Central memory CD8-positive, alpha-beta T cell (primary cell): ENCODE measurements around the gene COG5.

Source experiments
- ATAC-seq: fragments of 150-1000 bp; cut with Tn5 transposase; replicated peaks from 2 replicates; pipeline ENCODE4 v1.10.0; 2022; ENCODE audit warnings: mild to moderate bottlenecking, moderate FRiP score, moderate number of reproducible peaks; ENCODE audit not compliant: poor library complexity, severe bottlenecking; ENCODE audit errors: extremely low read depth
- DNase-seq, 2 donors: peaks; one replicate each; pipeline ENCODE4 v3.0.0; 2021; ENCODE audit warnings: low spot score in 2 of 2
- H3K27ac Mint-ChIP-seq: one replicate; pipeline ENCODE4 v1.8.0; 2022; ENCODE audit warnings: low read depth, mild to moderate bottlenecking, moderate library complexity, mixed read lengths
- H3K27me3 Mint-ChIP-seq: one replicate; pipeline ENCODE4 v1.8.0; 2022; ENCODE audit warnings: mixed read lengths
- H3K36me3 Mint-ChIP-seq: one replicate; pipeline ENCODE4 v1.8.0; 2022; ENCODE audit warnings: mild to moderate bottlenecking, moderate library complexity, mixed read lengths; ENCODE audit not compliant: insufficient read depth
- H3K4me1 Mint-ChIP-seq: one replicate; pipeline ENCODE4 v1.8.0; 2022; ENCODE audit warnings: mixed read lengths
- H3K4me3 Mint-ChIP-seq: one replicate; pipeline ENCODE4 v1.8.0; 2022; ENCODE audit warnings: mild to moderate bottlenecking, moderate library complexity, mixed read lengths
- H3K9me3 Mint-ChIP-seq: one replicate; pipeline ENCODE4 v1.8.0; 2022; ENCODE audit warnings: mixed read lengths

The COG5 gene

DNA sequence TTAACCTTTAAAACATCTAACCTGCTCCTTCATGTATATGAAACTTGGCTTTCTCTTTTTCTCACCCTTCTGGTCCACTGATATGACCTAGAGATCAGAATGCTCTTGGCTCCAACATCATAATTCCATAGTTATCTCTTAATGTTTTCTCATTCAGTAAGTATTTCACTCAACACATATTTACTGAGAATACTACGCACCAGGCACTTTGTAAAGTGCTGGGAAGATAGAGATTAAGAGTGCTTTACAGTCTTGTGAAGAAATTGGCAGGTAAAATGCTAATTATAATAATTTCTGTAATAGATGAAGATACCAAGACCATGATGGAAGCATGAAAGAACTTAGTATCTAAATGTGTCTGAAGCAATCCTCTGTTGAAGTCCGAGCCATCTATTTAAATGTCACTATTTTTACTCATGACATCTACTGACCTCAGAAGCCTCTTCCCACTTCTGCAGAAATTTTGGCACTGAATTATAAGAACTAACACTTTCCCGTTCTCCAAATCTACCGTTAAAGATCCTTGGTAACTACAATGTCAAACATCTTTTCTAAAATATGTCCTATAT is 278.7 kb downstream of the COG5 start:
- H3K4me1 Mint-ChIP-seq = no peaks in the 10 kb centered on the region
- H3K27me3 Mint-ChIP-seq = no peaks in the 10 kb centered on the region
- DNase-seq (no peak), ATAC-seq (no peak)
- peaks cover 8% of the 10 kb centered on the region for H3K36me3 Mint-ChIP-seq
- no peaks in the 10 kb centered on the region for H3K9me3 Mint-ChIP-seq
- no peak overlapping the region for H3K4me3 Mint-ChIP-seq
- H3K27ac Mint-ChIP-seq = no peak overlapping the region

DNA sequence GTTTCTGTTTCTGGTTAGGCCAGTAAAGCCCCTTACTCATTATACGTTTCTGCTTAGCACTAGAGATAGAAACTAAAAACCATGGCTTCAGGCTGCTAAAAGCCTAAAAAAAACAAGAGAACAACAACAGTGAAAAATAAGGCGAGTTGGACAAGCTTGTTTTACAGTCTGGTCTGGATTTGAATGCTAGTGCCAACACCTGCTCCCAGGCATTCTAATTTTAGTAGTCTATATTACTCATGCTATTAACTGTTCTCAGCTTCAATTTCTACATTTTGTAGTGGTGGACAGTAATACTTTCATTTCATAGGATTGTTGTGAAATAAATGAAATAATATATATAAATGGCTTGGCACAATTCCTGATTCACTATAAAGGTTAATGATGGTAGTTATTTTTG is 286.4 kb downstream of the COG5 start:
- H3K27ac Mint-ChIP-seq = no peak overlapping the region
- no peak for ATAC-seq
- H3K27me3 Mint-ChIP-seq = no peaks in the 10 kb centered on the region
- H3K9me3 Mint-ChIP-seq = no peaks in the 10 kb centered on the region
- H3K36me3 Mint-ChIP-seq = peaks cover 2% of the 10 kb centered on the region
- no peak for DNase-seq
- no peak overlapping the region for H3K4me3 Mint-ChIP-seq
- H3K4me1 Mint-ChIP-seq = no peaks in the 10 kb centered on the region

DNA sequence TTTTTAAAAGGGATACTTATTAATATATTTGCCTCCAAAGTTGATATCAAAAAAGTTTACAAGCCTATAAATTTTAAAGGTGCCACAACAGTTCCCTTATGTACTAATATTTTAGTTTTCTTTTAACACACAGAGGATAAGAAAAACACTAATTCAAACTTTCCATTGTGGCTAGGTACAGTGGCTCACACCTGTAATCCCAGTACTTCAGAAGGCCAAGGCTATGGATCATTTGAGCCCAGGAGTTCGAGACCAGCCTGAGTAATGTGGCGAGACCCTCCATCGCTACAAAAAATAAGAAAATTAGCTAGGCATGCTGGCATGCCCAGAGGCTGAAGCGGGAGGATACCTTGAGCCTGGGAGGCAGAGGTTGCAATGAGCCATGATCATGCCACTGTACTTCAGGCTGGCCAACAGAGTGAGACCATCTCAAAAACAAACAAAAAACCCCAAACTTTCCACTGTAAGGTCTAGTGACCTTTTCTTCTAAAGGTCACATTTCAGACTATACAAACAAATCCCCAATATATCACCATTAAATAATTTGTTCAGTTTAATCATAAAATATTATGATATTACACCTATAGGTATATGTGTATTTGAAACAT is 287.4 kb downstream of the COG5 start:
- Mint-ChIP-seq H3K36me3 (peaks cover 2% of the 10 kb centered on the region), H3K27ac (no peak overlapping the region), H3K27me3 (no peaks in the 10 kb centered on the region), H3K9me3 (no peaks in the 10 kb centered on the region), H3K4me3 (no peak overlapping the region), H3K4me1 (no peaks in the 10 kb centered on the region)
- DNase-seq (no peak), ATAC-seq (no peak)

DNA sequence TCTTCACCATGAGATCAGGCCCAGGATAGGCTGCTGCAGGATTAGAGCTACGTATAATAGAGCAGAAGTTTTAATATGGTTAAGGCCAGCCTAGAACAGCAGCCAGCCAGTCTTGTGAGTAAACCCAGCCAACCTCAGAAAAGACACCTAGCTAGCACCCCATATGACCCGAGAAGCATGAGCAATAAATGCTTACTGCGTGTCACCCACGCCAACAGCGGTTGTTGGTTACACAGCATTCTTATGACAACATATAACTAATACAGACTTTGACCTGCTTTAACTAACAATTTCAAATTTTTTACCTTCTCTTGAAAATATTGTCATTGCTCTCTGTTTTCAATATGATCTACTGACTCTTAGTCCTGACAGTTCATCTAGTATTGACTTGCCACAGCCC is 289.2 kb downstream of the COG5 start:
- ATAC-seq (no peak), DNase-seq (no peak)
- H3K9me3 Mint-ChIP-seq = no peaks in the 10 kb centered on the region
- H3K27ac Mint-ChIP-seq = no peak overlapping the region
- H3K27me3 Mint-ChIP-seq = no peaks in the 10 kb centered on the region
- peaks cover 6% of the 10 kb centered on the region for H3K36me3 Mint-ChIP-seq
- no peaks in the 10 kb centered on the region for H3K4me1 Mint-ChIP-seq
- H3K4me3 Mint-ChIP-seq = no peak overlapping the region

DNA sequence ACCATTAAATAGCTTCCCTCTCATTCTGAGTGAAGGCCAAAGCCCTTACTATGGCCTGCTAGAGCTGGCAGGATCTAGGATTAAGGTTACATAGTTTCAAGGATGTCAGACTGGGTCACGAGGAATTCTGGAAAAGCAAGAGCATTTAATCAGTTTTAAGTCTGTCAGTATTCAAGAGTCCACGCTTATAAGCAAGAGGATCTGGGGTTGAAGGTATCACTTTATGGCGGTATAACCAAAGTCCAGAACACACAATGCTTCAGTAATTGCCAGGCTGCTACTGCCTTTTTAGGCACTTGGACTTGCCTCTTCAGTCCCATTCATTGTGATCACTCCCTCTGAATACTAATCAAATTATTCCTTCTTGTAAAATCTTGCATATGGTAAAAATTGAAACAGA is 293.9 kb downstream of the COG5 start:
- DNase-seq (no peak), ATAC-seq (no peak)
- Mint-ChIP-seq H3K27ac (no peak overlapping the region), H3K9me3 (no peaks in the 10 kb centered on the region), H3K4me1 (no peaks in the 10 kb centered on the region), H3K36me3 (peaks cover 6% of the 10 kb centered on the region), H3K27me3 (no peaks in the 10 kb centered on the region), H3K4me3 (no peak overlapping the region)

DNA sequence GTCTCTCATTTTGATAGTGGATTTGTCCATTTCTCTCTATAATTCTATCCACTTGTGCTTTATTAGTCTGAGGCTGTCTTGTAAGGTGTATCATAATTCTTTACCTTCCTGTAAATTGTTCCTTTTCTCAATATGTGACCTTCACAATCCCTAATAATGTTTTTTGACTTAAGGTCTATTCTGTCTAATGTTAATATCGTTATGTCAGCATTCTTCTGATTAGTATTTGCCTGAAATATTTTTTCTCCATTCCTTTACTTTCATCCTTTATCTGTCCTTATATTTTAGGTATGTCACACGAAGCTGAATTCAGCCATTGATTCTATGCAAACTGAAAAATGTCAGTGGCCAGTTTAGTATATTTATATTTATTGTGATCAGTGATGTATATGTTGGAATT is 295.1 kb downstream of the COG5 start:
- no peaks in the 10 kb centered on the region for H3K4me1 Mint-ChIP-seq
- H3K4me3 Mint-ChIP-seq = no peak overlapping the region
- ATAC-seq (no peak), DNase-seq (no peak)
- H3K9me3 Mint-ChIP-seq = no peaks in the 10 kb centered on the region
- H3K36me3 Mint-ChIP-seq = peaks cover 6% of the 10 kb centered on the region
- H3K27me3 Mint-ChIP-seq = no peaks in the 10 kb centered on the region
- no peak overlapping the region for H3K27ac Mint-ChIP-seq

DNA sequence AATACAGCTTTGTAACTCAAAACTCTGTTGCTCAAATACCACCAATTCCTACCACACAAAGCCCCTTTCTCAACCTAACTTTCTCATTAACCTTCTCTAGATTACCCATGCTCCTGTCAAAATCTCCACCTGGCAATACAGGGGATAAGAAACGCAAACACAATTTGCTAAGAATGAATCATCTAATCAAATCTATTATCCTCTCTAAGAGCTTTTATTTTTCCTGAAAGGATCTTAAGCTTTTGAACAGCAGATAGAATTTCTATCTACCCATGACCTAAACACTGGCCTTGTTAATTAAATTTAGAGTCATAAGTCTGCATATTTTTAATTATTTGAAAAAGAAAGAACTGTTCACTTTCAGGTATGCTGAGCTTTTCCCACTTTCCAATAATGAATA is 296.6 kb downstream of the COG5 start:
- Mint-ChIP-seq H3K4me1 (no peaks in the 10 kb centered on the region), H3K4me3 (no peak overlapping the region), H3K27me3 (no peaks in the 10 kb centered on the region), H3K27ac (no peak overlapping the region), H3K36me3 (peaks cover 4% of the 10 kb centered on the region), H3K9me3 (no peaks in the 10 kb centered on the region)
- DNase-seq = no peak
- ATAC-seq = no peak

DNA sequence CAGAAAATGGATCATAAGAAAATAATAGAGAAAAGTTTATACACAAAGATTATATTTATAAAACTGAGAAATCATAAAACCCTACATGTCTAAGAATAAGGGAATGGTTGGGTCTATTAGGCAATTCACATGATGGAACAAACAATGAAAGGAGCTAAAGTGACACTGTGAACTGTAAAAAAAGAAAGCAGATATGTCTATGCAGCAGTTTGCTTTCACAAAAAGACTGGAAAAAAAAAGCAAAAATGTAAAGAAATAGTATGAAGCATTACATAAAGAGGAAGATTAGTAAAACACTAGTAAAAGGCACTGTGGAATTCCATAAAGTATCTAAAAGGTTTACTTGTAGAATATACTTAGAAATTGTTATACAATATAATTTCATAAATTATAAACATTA is 299.0 kb downstream of the COG5 start:
- no peak overlapping the region for H3K4me3 Mint-ChIP-seq
- DNase-seq (no peak), ATAC-seq (no peak)
- no peaks in the 10 kb centered on the region for H3K4me1 Mint-ChIP-seq
- no peaks in the 10 kb centered on the region for H3K27me3 Mint-ChIP-seq
- H3K9me3 Mint-ChIP-seq = no peaks in the 10 kb centered on the region
- H3K27ac Mint-ChIP-seq = no peak overlapping the region
- peaks cover 5% of the 10 kb centered on the region for H3K36me3 Mint-ChIP-seq

DNA sequence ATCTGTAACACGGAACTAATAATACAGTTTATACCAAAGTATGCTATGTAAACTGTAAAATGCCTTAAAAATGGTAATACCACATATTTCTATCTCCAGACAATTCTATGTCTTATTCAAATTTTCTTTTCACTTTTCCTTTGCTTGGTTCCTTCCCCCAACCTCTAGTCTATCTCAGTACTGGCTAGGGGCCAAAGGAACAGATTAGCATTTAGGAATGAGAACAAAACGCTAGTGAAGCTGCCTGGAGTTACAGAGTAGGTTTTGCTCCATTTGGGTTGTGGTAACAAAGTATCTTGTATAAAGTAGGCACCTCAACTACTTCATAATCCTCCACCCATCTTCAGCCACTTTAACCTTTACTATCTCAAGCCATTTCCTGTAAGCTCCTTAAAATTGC is 300.9 kb downstream of the COG5 start:
- Mint-ChIP-seq H3K27me3 (no peaks in the 10 kb centered on the region), H3K4me1 (no peaks in the 10 kb centered on the region), H3K27ac (no peak overlapping the region), H3K4me3 (no peak overlapping the region), H3K9me3 (no peaks in the 10 kb centered on the region), H3K36me3 (peaks cover 4% of the 10 kb centered on the region)
- ATAC-seq (no peak), DNase-seq (no peak)

DNA sequence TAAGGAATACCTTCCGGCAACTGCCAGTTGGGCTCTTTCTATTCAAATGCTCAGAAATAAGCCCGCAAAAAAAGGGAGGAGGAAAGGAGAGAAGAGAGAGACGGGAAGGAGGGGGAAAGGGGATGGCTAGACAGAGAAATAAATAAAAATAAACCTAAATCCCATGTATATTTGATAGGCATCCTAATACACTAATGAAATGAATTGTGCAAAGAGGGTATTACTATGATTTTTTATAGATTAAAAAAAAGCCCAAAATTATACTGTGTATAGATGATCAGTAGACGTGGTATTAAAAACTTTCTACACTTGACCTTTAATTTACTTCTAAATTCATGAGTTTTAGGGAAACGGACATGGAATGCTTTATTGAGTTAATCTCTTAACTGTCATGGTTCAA is 305.0 kb downstream of the COG5 start:
- ATAC-seq (no peak), DNase-seq (no peak)
- Mint-ChIP-seq H3K27me3 (no peaks in the 10 kb centered on the region), H3K36me3 (peaks cover 4% of the 10 kb centered on the region), H3K27ac (no peak overlapping the region), H3K4me1 (no peaks in the 10 kb centered on the region), H3K9me3 (no peaks in the 10 kb centered on the region), H3K4me3 (no peak overlapping the region)

DNA sequence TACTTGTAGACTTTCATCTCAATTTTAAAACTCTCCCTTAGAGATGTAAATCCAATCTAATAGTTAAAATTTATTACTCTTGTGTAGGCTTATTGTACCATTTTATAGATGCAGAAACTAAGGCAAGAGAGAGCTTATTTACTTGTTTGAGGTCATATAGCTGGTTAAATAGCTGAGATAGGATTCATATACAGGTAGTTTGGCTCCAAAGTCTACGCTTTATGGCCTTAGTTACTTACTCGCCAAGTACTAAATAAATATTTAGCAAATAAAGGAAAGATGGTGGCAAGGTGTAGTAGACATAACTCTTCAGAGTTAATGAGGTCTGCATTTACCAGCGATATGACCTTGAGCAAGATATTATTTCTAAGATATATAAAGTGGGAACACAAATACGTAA is 308.1 kb downstream of the COG5 start:
- no peaks in the 10 kb centered on the region for H3K4me1 Mint-ChIP-seq
- no peak overlapping the region for H3K4me3 Mint-ChIP-seq
- no peak overlapping the region for H3K27ac Mint-ChIP-seq
- H3K9me3 Mint-ChIP-seq = no peaks in the 10 kb centered on the region
- H3K27me3 Mint-ChIP-seq = no peaks in the 10 kb centered on the region
- H3K36me3 Mint-ChIP-seq = no peaks in the 10 kb centered on the region
- DNase-seq (no peak), ATAC-seq (no peak)

DNA sequence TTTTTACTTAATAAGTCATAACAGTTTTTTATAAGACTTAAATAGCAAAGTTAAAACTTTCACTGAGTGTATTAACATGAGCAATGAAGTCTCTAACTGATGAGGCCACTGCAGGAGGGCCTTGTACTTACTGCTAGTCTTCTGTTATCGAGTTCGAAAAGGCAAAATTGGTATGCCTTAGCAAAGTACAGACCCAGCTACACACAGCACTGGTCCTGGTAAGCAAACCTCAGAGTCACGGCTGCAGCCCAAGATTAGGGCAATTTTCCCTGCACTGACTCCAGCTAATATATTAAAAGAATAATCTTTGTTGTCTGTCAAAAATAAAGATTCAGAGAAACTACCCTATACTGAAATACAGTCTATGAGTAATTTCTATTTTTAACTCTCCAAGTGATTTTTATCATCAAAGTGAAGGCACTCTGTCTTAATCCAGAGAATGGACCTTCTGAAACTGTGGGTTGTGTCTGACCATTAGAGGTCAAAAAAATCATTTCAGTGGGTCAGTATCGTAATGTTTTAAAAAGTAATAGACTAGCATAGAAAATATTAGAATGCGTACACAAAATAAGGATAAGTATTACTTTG is 309.2 kb downstream of the COG5 start:
- ATAC-seq (no peak), DNase-seq (no peak)
- H3K9me3 Mint-ChIP-seq = no peaks in the 10 kb centered on the region
- H3K36me3 Mint-ChIP-seq = peaks cover 2% of the 10 kb centered on the region
- no peaks in the 10 kb centered on the region for H3K4me1 Mint-ChIP-seq
- H3K27ac Mint-ChIP-seq = no peak overlapping the region
- no peaks in the 10 kb centered on the region for H3K27me3 Mint-ChIP-seq
- no peak overlapping the region for H3K4me3 Mint-ChIP-seq

DNA sequence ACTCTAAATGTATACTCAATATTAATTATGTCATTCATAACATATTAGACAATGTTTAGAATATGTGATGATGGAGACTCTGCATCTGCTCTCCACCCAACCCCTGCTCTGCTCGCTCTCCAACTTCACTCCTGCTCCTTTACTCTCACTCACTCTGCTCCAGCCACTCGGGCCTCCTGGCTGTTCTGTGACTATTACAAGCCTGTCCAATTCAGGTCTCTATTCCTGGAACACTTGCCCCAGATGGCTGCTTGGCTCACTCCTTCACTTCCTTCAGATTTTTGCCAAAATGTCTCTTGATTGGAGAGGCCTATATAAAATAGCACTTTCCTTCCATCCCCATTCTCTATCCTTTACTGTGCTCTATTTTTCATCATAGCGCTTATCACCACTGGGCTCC is 310.1 kb downstream of the COG5 start:
- Mint-ChIP-seq H3K27ac (no peak overlapping the region), H3K9me3 (no peaks in the 10 kb centered on the region), H3K27me3 (no peaks in the 10 kb centered on the region), H3K4me1 (no peaks in the 10 kb centered on the region), H3K36me3 (peaks cover 2% of the 10 kb centered on the region), H3K4me3 (no peak overlapping the region)
- ATAC-seq (no peak), DNase-seq (no peak)
